PFSK-1 (cell line): Measurements from ENCODE around the gene MRPL38.

Experiments used
- FOXP2 ChIP-seq: optimal IDR thresholded peaks from 2 replicates; pipeline ENCODE3; 2011; ENCODE audit warnings: borderline replicate concordance, control low read depth, inconsistent platforms; ENCODE audit not compliant: insufficient read depth; ENCODE audit errors: extremely low read length, extremely low read depth
- POLR2AphosphoS5 ChIP-seq: IDR thresholded peaks from 2 replicates; pipeline ENCODE4 v1.6.1; 2012; ENCODE audit warnings: low read depth, mild to moderate bottlenecking, control low read depth, low read length, moderate library complexity
- SIN3A ChIP-seq: IDR thresholded peaks from 2 replicates; pipeline ENCODE4 v1.6.1; 2012; ENCODE audit warnings: mild to moderate bottlenecking, low read length, moderate library complexity, borderline replicate concordance; ENCODE audit not compliant: insufficient read depth
- TAF1 ChIP-seq: IDR thresholded peaks from 2 replicates; pipeline ENCODE4 v1.6.1; 2012; ENCODE audit warnings: low read length, control low read depth, borderline replicate concordance; ENCODE audit not compliant: insufficient read depth
- TF ChIP-seq, protein P1 (sequence below), 2 experiments: IDR thresholded peaks; 2 replicates each; pipeline versions ENCODE4 v1.6.1 to v1.8.0; 2011 to 2012; ENCODE audit warnings: low read depth in 2 of 2, low read length in 2 of 2, control low read depth in 1 of 2, inconsistent platforms in 1 of 2, mild to moderate bottlenecking in 1 of 2, moderate library complexity in 1 of 2; ENCODE audit not compliant: insufficient read depth in 1 of 2

Gene MRPL38

GRCh38 chr17:75900691-75901533 lies 3.8 kb downstream of the MRPL38 start:
- TF ChIP-seq TAF1 (no peak), SIN3A (no peak), POLR2AphosphoS5 (no peak), FOXP2 (no peak)
- TF ChIP-seq, protein P1, sequence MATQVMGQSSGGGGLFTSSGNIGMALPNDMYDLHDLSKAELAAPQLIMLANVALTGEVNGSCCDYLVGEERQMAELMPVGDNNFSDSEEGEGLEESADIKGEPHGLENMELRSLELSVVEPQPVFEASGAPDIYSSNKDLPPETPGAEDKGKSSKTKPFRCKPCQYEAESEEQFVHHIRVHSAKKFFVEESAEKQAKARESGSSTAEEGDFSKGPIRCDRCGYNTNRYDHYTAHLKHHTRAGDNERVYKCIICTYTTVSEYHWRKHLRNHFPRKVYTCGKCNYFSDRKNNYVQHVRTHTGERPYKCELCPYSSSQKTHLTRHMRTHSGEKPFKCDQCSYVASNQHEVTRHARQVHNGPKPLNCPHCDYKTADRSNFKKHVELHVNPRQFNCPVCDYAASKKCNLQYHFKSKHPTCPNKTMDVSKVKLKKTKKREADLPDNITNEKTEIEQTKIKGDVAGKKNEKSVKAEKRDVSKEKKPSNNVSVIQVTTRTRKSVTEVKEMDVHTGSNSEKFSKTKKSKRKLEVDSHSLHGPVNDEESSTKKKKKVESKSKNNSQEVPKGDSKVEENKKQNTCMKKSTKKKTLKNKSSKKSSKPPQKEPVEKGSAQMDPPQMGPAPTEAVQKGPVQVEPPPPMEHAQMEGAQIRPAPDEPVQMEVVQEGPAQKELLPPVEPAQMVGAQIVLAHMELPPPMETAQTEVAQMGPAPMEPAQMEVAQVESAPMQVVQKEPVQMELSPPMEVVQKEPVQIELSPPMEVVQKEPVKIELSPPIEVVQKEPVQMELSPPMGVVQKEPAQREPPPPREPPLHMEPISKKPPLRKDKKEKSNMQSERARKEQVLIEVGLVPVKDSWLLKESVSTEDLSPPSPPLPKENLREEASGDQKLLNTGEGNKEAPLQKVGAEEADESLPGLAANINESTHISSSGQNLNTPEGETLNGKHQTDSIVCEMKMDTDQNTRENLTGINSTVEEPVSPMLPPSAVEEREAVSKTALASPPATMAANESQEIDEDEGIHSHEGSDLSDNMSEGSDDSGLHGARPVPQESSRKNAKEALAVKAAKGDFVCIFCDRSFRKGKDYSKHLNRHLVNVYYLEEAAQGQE (IDR thresholded peaks at IDR 0.05; ENCODE audit: insufficient read depth in 1 of 2, low read depth in 2 of 2, low read length in 2 of 2) = no peak

- no peak for TF ChIP-seq POLR2AphosphoS5
These were observed 4.8 kb downstream of the MRPL38 start for GRCh38 chr17:75899767-75900468.

DNA sequence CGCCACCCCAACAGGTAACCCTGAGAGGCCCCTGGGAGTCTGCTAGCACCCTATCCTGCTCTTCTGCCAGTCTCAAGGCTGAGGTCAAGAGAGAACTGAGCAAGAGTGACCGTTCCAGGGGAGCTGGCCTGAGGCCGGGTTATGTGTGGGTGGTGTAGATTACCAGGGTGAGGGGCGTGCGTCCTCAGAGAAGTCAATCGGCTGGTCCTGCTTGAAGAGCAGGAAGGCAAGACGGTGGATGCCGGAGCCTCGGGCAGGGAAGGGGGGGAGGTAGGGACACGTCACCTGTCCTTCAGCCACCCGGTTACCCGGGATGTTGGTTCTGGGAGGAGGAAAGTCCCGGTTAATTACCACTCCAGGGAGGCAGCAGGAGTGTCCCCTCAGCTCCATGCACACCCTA lies 5.3 kb downstream of the MRPL38 start:
- TF ChIP-seq FOXP2 (no peak), TAF1 (no peak), POLR2AphosphoS5 (no peak), SIN3A (no peak)
- TF ChIP-seq, protein P1 (IDR thresholded peaks at IDR 0.05; ENCODE audit: insufficient read depth in 1 of 2, low read depth in 2 of 2, low read length in 2 of 2) = no peak

GRCh38 chr17:75898791-75899190 lies 5.9 kb downstream of the MRPL38 start:
- TF ChIP-seq TAF1 (no peak), POLR2AphosphoS5 (no peak), FOXP2 (no peak)

GRCh38 chr17:75898065-75898464 lies 6.6 kb downstream of the MRPL38 start:
- TF ChIP-seq FOXP2 (no peak), SIN3A (no peak), POLR2AphosphoS5 (no peak), TAF1 (no peak)
- TF ChIP-seq, protein P1 (IDR thresholded peaks at IDR 0.05; ENCODE audit: insufficient read depth in 1 of 2, low read depth in 2 of 2, low read length in 2 of 2) = no peak
